HG03139 (cell line): ENCODE results near the gene BAHD1.

Source experiments
- ATAC-seq: cut with Tn5 transposase; IDR thresholded peaks from one replicate; pipeline ENCODE4 v1.9.1; 2021; ENCODE audit not compliant: unreplicated experiment

BAHD1 gene

DNA sequence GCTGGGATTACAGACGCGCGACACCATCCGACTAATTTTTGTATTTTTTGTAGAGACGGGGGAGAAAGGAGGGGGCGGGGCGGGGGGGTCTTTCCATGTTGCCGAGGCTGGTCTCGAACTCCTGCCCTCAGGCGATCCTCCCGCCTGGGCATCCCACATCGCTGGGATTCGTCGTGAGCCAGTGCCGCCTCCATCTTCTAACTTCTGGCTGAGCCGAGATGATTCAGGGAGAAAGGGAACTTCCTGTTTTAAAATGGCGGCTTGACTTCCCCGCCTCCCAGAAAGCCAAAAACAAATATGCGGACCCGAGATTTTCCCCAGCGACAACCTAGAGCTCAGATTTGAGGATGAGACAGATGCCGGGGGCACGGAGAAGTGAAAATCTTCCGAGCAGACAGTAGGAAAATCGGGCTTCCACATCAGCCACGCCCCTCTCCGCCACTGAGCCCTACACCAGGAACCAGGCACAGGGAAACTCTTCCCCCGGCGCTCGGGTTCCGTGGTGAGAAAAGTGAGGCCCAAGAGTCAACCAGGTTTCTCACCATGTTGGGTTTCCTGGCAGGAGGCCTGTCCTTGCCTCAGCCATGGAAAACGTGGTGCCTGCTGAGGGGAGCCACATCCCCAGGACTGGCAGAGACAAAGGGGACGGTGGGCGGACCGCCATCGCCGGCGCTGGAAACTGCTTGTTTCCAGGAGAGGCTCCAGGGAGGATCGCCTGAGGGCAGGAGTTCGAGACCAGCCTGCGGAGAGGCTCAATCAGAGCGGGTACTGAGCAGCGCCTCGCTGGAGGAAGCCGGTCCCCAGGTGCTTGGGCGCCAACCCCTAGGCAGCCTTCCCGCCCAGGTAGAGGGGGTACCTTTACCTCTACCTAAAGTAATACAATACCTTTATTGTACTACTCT lies 48.8 kb downstream of the BAHD1 start:
- no peak for ATAC-seq

DNA sequence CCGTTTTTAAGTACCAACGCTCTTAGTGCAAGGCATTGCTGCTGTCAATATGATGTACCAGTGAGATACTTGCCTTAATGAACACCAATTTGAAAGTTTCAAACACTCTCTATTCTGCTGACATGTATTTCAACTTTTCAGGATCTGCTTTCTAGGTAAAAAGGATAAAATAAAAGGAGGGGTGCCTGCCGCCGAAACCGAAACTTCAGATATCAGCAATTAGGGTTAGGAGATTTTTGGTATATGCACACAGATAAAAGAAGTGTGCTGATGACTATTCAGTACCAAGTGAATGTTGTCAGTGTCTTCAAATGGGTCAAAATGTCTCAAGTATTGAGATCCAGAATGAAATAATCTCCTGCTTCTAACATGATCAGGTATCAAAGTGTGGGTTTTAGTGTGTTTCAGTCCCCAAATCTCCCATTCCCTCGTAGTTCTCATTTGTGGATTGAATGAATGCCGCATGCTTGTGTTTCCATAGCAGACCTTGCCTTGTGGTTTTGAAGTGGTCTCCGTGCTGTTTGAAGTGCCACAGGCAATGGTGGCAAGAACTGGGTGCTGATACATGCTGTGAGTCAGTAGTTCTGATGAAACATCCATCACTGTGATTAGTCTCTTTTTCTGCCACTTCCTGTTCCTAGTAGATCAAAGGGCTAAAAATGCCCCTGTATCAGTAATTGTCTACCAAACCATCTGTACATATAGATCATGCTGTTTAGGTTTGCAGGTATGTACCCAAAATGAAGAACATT lies 52.5 kb downstream of the BAHD1 start:
- no peak for ATAC-seq

DNA sequence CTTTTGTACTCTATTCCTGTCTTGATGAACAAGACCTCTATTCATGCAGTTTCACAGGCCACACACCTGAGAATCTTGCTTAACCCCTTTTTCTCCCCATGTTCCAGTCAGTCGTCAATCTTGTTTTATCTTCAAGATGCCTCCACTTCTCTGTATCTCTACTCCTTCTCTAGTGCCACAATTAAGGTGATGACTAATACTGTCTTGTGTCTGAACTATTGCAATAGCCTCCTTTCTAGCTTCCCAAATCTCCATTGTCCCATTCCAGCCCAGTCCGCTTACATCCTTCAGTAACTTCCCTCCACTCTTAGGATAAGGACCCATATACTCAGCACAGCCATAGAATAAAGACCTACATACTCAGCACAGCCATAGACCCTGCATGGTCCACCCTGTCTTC lies 54.8 kb downstream of the BAHD1 start:
- ATAC-seq: no peak

DNA sequence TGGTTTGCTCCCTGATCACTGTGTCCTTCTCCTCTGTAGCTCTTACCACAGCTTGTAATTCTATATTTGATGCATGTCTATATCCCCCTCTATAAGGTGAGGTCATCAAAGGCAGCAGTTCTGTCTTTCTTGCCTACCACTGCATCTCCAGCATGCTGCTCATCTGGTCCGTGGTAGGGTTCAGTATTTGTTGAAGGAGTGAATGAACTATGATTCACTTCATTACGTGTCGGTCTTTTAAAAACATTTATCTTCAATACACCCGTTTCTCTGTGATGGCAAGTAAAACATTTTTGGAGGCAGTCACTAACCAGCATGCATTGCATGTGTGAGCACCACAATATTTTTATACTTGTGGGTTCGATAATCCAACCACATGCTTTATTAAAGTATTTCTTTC lies 57.7 kb downstream of the BAHD1 start:
- no peak for ATAC-seq

DNA sequence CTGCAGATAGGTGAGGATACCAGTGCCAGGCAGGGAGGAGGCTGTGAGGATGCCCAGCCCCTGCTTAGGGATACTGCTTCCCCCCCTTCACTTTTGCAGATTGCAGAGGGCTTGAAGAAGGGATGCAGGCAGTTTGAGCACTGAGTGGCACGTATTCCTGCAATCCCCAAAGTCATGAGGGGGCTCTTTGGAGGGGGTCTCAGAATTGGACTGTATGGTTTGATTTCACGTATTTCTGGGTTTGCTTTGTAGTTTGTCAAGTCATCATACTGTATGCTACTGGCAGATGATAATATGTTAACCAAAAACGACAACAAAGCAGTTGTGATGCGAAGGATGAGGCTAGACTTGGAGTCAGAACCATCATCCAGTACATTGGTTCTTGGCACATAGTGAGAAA lies 58.1 kb downstream of the BAHD1 start:
- no peak for ATAC-seq

DNA sequence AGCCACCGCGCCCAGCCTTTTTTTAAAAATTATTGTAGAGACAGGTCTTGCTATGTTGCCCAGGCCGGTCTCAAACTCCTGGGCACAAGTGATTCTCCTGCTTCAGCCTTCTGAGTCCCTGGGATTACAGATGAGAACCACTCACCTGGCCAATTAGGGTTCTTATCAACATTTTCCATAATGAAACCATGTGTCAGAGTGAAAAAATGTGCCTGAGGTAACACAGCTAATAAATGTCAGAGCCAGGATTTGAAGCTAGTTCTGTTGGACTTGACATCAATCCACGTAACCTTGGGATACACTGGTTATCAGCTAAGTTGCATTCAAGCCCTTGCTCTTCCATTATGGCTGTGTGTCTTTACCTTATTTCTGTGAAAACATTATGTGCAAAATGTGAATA lies 59.2 kb downstream of the BAHD1 start:
- no peak for ATAC-seq

DNA sequence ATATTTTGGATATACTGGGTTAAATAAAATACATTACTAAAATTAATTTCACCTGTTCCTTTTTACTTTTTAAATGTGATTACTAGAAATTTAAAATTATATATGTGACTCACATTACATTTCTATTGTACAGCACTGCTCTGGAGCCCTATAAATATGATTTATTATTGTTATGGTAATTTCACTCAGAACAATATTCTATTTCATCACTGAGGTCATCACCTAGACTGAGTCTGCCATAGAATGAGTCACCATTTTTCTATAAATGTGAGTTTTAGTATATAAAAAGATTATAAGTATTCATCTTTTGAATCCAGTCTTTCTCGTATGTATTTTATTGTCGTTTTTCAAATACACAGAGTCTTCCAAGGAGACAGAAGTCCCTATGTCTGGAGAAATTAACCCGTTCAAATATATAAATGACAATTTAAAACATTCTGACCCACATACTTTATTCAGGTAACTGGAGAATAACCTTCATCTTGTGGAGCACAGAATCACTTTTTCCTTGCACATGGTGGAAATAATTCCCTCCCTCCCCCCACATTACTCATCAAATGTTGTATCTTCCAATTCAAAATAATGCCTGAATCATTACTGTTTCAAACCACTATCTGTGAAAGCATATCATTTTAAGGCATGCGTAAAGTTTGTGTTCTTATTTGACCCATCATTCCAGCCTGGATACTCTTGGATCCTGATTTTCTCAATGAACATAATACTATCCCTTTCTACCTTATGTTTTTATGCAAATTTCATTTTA lies 60.0 kb downstream of the BAHD1 start:
- ATAC-seq: no peak

DNA sequence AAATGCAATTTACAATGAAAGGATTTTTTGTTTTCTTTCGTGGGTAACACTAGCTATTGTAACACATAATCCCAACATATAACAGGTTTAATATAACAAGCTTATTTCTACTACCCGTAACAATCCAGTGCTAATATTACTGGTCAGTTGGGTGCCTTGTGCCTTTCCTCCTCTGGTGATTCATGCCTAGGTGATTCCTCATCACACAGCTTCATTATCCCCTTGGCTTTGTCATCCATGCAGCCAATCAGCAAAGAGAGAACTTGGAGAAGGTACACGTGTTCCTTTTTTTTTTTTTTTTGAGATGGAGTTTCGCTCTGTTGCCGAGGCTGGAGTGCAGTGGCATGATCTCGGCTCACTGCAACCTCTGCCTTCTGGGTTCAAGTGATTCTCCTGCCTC lies 60.7 kb downstream of the BAHD1 start:
- no peak for ATAC-seq

DNA sequence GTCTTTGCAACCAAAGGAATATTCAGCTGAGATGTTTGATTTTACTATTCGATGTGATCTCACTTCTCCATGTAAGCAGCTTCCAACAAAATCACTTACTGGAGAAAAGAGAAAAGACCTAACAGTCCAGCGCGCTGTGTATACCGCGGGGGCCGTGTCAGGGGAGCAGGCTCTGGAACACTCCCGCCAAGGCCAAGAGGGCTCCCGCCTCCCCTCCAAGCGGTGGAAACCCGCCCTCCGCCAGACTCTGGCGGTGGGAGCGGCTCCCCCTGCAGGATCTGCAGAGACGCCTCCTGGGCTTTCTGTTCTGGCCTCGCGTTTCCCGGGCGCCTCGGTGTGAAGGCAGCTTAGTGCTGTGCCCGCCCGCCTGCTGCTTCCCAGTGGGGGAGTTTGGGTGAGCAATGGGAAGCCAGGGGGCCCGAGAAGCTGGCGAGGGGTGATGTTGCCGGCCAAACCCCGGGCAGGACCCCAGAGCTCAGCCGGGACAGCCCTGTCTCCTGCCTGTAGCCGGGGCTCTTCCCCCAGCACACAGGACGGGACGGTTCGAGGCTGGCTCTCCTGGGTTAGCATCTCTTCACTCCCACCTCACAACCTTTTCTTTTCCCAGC lies 66.3 kb downstream of the BAHD1 start:
- peak; percentile 66 for ATAC-seq

DNA sequence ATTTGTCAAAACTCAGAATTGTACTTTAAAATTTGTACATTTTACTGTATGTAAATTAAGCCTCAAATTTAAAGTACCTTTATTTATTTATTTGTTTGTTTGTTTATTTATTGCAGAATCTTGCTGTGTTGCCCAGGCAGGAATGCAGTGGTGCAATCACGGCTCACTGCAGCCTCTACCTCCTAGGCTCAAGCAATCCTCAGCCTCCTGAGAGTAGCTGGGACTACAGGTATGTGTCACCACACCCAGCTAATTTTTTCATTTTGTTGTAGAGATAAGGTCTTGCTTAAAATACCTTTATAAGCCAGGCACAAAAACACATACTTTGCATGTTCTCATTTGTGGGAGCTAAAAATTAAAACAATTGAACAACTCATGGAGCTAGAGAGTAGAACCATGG lies 67.5 kb downstream of the BAHD1 start:
- no peak for ATAC-seq

DNA sequence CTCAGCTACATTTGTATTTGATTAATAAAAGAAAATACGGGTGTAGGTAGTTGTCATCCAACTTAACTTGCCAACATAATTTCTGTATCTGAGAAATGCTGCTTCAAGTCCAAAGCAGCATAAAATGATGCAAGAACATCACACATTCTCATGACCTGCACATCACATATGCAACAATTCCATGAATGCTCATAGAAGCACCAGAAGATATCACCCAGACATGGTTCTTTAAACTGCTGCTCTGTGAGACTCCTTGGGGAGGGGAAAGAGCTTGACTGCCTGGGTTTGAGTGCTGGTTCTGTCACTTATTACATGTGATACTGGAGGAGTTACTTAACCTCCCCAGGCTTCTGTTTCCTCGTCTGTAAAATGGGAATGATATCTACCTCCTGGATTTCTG lies 69.4 kb downstream of the BAHD1 start:
- ATAC-seq: no peak

DNA sequence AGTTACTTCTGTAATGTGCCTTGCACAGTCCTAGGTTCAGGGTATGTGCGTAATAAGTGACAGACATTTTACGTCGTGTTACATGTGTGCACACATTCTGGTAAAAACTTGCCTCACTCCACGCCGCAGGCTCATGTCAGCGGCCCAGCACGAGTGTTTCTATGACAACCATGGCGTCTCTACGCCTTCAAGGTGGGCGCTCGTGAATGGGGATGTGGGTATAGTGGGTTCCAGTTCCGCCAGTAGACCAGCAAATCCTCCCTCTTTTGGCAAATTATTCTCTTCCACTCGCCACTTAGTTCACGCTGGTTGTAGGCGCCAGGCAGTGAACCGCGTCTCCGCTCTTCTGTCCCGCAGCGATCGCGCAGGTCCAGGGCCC lies 70.3 kb downstream of the BAHD1 start:
- no peak for ATAC-seq

DNA sequence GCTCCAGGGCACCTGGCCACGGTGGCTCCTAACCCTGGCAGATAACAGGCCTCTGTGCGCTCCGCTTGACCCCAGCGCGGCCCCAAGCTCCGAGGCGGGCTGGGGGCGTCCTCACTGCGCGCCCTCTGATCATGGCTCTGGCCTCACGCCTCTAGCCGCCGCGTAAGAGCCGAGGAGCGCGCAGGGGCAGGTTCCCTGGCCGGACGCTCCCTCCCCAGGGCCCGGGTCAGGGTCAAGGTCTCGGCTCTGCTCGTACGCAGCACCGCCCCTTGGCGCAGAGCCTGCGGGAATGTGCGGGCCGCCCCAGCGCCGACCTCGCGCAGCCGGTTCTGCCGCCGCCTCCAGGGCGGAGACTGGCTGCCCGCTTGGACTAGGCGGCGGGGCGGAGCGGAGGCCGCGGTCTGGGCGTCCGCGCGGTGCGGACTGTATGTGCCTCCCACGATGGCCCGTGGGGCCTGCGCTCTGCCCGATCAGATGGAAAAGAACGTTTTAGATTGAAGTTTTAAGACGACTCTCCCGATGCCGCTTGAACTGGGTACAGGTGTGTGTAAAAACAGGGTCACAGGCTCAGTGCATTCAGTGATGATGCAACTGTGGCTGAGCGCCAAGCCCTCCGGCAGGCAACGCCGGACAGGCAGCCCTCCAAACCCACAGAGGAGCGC lies 70.8 kb downstream of the BAHD1 start:
- no peak for ATAC-seq

DNA sequence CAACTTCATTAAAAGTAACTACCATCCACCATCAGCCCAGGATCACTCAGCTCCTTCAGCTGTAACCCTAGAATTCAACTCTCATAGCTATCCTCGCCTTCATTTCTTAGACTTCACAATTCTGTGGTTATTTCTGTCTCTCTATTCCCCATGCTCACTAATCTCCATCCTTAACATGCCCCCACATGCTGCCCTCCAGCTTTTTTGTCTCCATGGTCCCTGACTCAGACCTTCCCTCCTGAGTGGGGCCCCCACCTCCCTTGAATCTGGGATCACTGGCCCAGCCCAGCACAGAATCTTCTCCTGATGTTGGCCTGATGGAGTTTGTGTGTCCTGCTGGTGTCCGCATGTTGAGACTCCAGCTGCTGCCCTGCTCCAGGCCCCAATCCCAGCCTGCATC lies 71.7 kb downstream of the BAHD1 start:
- no peak for ATAC-seq

DNA sequence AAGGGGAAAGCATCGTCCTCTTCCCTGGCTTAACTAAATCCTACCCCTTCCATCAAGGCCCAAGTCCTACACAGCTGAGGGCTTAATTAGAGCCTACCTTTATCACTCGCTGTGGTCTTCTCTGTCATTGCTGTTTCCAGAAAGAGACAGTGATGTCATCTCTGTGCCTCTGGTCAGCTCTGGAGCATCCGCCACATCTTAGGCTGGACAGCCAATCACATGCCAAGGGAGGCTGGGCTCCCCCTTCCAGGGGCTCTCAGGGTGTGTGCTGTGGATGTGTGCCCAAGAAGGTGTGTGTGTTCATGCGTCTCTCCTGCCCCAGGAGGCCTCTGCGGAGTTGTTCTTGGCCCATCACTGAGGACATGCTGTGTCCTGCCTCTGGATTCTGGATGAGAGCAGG lies 72.9 kb downstream of the BAHD1 start:
- ATAC-seq: no peak

DNA sequence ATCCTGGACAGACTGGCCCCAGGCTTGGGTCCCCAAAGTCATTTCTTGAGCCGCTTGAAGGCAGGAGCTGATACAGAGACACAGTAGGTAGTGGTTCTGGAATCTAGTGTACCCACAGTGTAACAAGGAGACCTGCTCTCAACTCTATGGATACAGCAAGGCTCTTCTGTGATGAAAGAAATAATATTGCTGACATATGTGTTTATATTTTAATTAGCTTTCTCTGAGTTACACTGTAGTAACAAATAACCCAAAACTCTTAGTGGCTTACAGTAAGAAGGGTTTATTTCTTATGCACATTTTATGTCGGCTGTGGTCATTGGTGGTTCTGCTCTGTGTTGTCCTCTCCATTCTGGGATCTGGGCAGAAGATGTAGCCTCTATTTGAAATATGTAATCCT lies 75.6 kb downstream of the BAHD1 start:
- ATAC-seq: no peak
